NCI-H1436 (cell line): ENCODE data around the gene RPL9.
A peak's percentile ranks its signal among the peaks of the same experiment; 100 is the strongest.
"Not testable (repeated sequence)": the region's sequence is repeated elsewhere in the genome, so short reads cannot be mapped to it uniquely, and the experiment has no call there.

Source experiments
- DNase-seq: peaks from one replicate; lab custom pipeline; 2025; lab: John Stamatoyannopoulos, UW

Gene RPL9

DNA sequence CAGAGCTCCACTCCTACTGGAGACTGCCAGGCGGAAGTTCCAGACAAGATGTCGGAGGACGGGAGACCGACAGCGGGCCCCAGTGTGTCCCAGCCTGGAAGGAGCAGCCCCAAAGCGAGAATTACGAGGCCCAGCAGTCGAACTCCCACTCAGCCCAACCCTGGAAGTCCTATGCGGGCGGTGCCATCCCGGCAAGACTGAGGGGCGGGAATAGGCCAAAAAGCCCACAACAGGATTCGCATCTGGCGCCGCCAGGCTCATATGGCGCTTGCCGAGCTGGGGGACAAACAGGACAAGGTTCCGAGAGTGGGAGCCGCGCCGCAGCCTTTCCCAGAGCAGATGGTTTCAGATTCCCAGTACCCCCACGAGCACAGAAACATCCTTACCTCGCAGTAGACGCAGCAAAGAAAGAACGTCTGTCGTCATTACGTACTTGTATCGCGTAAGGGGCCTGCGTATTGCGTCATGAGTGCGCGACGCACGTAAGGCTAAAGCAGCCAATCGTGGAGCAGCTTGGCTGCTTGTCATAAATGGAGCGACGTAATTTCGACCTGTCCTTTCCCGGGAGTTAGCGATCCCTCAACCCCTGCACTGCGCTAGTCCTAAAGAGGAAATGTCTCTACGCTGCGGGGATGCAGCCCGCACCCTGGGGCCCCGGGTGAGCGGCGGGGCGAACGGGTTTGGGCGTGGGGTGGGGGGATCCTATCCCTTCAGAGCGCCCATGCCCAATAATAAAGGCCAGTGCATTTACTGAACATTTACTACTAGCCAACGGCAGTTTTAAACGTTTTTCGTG lies at the start of gene RPL9, which contains the start of gene LIAS:
TSS of gene RPL9 (minus strand) at position 418 of the 796 bp plus-strand sequence. CDS start 483 bp downstream, outside the sequence.
TSS of gene LIAS (plus strand) at position 552 of the 796 bp plus-strand sequence. CDS start at position 614, 62 bp downstream.
- peak; percentile 95 for DNase-seq

DNA sequence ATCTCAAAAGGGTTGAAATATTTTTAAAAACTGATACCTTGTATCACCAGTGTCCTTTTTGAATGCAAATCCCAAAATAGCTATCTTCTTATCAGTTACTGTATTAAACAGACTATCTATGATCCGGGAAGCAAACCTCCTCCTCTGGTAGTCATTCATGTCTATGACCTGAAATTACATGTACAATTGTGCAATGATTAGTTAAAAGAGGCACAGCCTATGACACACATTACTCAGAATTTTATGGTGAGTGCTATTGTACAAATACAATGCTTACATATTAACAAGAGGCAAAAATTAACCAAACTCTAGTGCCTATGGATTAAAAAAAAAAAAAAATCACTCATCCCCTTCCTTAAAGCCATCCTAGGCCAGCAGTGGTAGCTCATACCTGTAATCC lies 46.9 kb upstream of the RPL9 start:
- no peak for DNase-seq

DNA sequence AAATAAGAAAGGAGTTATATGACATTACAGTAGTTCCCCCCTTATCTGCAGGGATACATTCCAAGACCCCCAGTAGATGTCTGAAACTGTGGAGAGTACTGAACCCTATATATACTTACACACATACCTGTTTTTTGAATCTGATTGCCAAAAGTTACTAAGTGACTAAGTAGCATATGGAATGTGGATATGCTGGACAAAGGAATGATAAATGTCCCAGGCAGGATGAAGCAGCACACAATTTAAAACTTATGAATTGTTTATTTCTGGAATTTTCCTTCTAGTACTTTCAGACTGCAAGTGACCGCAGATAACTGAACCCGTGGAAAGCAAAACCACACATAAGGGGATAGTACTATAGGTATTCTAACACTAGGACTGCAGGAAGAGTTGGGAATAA lies 45.8 kb upstream of the RPL9 start:
- no peak for DNase-seq

- DNase-seq, result not testable (repeated sequence)
Measured at GRCh38 chr4:39502664-39503035, 43.9 kb upstream of the RPL9 start.

- no peak for DNase-seq
Measured at GRCh38 chr4:39502019-39502663, 43.4 kb upstream of the RPL9 start.

DNA sequence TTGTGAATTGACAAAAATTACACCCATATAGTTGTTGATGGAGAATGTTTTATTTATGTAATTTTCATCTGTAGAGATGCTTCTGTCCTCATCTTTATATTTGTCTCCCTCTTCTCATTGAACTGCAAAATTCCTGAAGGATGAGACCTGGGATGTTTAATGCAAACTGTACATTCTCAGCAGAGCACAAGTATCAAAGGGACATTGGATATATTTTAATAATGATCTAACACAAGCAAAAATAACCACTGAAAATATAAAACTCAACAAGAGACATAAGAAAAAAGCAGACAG lies 40.0 kb upstream of the RPL9 start:
- no peak for DNase-seq

- DNase-seq, result no peak
Measured at GRCh38 chr4:39497909-39498726, 39.4 kb upstream of the RPL9 start.

- DNase-seq, result no peak
Measured at GRCh38 chr4:39495446-39496213, 36.9 kb upstream of the RPL9 start.

DNA sequence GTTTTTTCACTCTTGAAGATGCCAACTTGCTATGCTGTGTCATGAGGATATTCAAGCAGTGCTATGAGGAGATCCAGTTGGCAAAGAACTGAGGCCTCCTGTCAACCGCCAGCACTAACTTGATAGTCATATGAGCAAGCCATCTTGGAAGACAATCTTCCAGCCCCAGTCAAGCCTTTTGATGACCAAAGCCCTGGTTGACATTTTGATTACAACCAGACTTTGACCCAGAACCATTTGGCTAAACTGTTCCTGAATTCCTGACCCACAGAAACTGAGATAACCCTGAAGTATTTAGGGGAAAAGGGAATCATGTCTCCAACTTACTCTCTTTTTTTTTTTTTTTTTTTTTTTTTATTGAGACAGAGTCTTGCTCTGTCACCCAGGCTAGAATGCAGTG lies 35.6 kb upstream of the RPL9 start:
- no peak for DNase-seq

DNA sequence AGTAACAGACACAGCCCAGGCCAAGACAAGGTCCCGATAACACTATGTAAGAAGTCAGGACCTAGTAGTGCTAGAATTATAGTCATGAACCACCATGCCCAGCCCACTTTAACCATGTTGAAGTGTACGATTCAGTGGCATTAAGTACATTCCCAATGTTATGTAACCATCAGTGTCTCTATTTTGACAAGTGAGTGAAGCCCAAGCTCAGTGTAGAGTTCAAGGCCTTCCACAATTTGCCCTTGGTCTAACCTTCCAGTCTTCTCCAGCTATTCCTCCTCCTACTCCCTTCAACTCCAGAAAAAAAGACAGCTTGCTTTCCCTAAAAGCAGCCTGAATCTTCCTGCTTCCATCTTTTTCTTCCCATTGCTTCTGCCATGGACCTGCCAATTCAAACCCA lies 31.6 kb upstream of the RPL9 start:
- DNase-seq, result no peak

DNA sequence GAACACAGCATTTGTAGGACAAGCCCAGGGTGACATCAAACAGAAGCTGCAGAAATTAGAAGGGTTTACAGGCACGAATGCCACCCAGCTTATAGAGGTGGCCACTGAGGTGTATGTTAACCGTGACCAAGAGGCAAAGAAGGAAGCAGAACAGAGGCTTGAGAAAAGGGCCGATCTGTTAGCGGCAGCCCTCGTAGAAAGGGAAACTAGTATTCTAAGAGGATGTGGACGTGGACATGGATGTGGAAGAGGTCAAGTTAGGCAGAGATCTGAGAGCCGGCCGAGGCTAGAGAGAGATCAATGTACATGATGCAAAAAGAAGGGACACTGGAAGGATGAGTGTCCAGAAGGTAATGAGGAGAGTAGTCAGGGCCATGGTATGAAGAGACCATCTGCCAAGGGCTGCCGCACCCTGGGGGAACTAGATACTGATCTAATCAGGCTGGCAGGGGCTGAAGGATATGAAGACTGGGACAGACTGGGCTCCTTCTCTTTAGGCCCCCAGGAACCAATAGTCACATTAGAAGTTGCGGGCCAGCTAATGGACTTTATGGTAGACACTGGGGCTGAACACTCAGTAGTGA lies 27.6 kb upstream of the RPL9 start:
- no peak for DNase-seq

- no peak for DNase-seq
Measured at GRCh38 chr4:39484582-39485272, 26.0 kb upstream of the RPL9 start.

DNA sequence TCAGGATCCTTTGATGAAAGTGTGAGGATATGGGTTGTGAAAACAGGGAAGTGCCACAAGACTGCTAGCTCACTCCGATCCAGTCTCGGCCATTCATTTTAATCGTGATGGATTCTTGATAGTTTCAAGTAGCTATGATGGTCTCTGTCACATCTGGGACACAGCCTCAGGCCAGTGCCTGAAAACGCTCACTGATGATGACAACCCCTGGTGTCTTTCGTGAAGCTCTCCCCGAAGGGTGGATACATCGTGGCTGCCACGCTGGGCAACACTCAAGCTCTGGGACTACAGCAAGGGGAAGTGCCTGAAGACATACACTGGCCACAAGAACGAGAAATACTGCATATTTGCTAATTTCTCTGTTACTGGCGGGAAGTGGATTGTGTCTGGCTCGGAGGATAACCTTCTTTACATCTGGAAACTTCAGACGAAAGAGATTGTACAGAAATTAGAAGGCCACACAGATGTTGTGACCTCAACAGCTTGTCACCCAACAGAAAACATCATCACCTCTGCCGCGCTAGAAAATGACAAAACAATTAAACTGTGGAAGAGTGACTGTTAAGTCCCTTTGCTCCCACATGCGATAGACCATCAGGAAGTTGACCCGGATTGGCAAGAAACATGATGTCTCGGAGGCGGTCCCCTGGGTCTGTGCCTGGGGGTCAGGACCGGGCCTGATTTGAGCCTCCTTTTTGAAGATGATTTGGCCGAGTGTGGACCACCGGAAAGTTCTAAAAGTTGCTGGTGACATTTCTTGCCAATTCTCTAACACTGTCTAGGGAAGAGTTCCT lies 22.4 kb upstream of the RPL9 start:
- no peak for DNase-seq

DNA sequence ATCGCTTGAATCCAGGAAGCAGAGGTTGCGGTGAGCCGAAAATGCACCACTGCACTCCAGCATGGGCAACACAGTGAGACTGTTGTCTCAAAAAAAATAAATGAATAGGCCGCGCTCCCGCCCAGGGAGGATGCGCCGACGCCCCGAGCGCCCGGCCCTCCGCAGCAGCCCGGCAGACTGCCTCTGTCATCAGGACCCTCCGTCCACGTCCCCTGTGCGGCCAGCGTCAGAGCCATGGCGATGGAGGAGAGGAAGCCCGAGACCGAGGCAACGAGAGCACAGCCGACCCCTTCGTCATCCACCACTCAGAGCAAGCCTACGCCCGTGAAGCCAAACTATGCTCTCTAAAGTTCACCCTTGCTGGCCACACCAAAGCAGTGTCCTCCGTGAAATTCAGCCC lies 21.5 kb upstream of the RPL9 start:
- no peak for DNase-seq

- DNase-seq, result no peak
Measured at GRCh38 chr4:39476187-39476895, 17.6 kb upstream of the RPL9 start.

DNA sequence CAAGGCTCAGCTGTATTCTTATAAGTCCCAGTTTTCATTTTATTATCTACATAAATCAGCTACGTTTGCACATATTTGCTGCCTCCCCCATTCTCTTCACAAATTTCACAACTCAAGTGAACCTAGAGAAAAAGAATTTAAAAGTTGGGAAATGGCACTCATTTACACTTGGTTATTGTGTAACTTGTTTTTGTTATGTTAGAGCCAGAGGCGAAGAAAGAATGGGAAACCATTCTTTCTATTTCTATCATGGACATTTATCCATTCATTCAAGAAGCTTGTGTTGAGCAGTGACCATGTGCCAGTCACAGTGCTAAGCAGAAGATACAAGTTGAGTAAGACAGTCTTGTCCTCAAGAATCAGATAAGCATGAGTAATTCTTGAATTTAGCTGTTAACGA lies 13.7 kb upstream of the RPL9 start:
- no peak for DNase-seq

DNA sequence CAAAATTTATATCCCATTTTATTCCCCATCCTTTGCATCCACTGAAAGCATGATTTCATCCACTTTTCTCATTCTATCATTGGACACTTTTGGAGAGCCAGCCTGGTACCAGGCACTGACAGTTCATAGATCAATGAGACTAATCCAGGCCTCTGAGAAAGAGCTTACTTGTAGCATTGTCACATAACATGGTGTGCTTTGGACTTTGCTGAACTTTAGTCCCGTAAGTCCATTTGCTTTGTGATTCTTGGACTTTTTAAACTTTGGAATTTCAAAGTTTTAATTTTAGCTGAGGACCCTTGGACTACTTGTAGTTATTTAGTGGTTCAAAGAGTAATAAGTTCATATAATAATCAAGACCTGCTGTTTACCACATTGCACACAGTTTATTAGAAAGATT lies 11.7 kb upstream of the RPL9 start:
- DNase-seq, result no peak

GRCh38 chr4:39469429-39470077 lies 10.8 kb upstream of the RPL9 start:
- peak; percentile 36 for DNase-seq

GRCh38 chr4:39467464-39467863 lies 8.7 kb upstream of the RPL9 start:
- no peak for DNase-seq
